Brain microvascular endothelial cell (primary cell): ENCODE measurements around the gene PLXNA2.

ENCODE experiments used
- DNase-seq: peaks from one replicate; pipeline ENCODE4 v3.0.0-alpha.2; 2020
- H3K27ac ChIP-seq: fragments of 250-450 bp; sonication (Bioruptor Pico); 2 replicates; pipeline ENCODE4 v1.5.1; 2020; ENCODE audit warnings: mild to moderate bottlenecking, moderate library complexity
- H3K27me3 ChIP-seq: fragments of 250-450 bp; sonication (Bioruptor Pico); replicated peaks from 2 replicates; pipeline ENCODE4 v1.5.1; 2020; ENCODE audit warnings: mild to moderate bottlenecking
- H3K36me3 ChIP-seq: fragments of 250-450 bp; sonication (Bioruptor Pico); replicated peaks from 2 replicates; pipeline ENCODE4 v1.5.1; 2020; ENCODE audit warnings: mild to moderate bottlenecking
- H3K4me3 ChIP-seq: 2 replicates; pipeline ENCODE4 v1.5.1; 2011; ENCODE audit warnings: low read depth, mild to moderate bottlenecking, control low read depth, low read length, moderate library complexity
- CTCF ChIP-seq: IDR thresholded peaks from 2 replicates; pipeline ENCODE4 v1.5.1; 2011; ENCODE audit warnings: low read depth, mild to moderate bottlenecking, moderate library complexity, low read length, control low read depth, inconsistent platforms; ENCODE audit errors: missing control alignments
- in situ Hi-C: cut with HindIII; loops from 2 replicates; pipeline ENCODE4 v1.10.0; 2017; ENCODE audit warnings: low sequenced_read_pairs, low pct_ligation_motif_present

PLXNA2 gene

DNA sequence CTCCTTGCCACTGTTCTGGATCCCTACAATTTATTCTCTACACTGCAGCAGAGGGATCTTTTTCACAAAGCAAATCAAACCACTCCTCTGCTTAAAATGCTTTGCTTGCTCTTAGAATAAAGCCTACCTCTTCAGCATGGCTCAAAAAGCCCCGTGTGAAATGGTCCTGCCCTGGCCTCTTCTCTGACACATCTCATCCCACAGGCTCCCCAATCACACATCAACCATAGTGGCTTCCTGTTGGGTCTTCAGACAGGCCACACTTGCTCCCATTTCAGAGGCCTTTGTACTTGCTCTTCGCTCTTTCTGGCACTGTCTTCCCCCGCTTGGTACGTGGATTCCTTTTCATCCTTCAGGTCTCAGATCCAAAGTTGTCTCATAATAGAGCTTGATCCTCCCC is 44.3 kb upstream of the PLXNA2 start:
- H3K36me3 ChIP-seq: no peaks in the 10 kb centered on the region
- in situ Hi-C loops: no loop called here
- H3K27me3 ChIP-seq: peaks cover 2% of the 10 kb centered on the region
- DNase-seq: no peak
- no peak overlapping the region for H3K4me3 ChIP-seq
- H3K27ac ChIP-seq: no peak overlapping the region
- TF ChIP-seq CTCF: no peak

DNA sequence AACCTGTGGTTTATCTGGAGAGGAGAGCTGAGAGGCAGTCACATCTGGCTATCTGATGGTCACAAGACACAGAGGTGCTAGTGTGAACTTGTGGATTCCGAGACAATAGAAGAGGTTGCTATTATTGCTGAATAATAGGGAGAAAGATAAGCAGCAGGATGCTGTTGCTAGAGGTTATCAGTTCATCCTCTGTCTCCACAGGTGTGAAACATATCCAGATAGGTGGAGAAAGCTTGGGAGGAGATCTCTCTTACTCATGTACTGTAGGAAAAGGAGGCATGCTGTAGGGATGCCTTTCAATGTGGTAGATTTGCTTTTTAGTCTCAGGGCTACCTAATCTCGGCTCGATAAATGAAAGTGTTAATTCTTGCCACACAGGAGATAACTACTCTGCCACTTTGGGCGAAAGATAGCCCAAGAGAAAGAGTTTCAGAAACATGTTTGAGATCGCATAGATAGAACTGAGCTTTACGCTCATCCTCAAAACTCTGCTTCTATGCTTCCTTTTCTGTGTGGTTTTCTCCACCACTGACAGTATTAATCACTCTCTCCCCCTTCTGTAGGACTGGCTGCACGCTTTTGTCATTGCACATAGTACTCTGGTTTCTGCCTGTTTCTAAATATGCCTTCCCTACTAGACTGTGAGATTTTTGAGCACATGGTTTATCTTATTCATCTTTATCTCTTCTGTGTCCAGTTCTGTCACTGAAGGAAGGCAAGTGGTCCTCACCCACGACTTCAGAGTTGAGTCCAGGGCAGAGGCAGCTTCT is 36.7 kb upstream of the PLXNA2 start:
- no peak for TF ChIP-seq CTCF
- H3K27ac ChIP-seq: no peak overlapping the region
- no peaks in the 10 kb centered on the region for H3K36me3 ChIP-seq
- DNase-seq: no peak
- in situ Hi-C loops: no loop called here
- peaks cover 6% of the 10 kb centered on the region for H3K27me3 ChIP-seq
- H3K4me3 ChIP-seq: no peak overlapping the region

GRCh38 chr1:208279826-208280588 is 35.8 kb upstream of the PLXNA2 start:
- H3K27ac ChIP-seq: no peak overlapping the region
- no peaks in the 10 kb centered on the region for H3K36me3 ChIP-seq
- no peak overlapping the region for H3K4me3 ChIP-seq
- H3K27me3 ChIP-seq: peaks cover 6% of the 10 kb centered on the region
- in situ Hi-C loops: no loop called here
- DNase-seq: no peak
- TF ChIP-seq CTCF: no peak

- H3K4me3 ChIP-seq: no peak overlapping the region
- H3K27me3 ChIP-seq: peaks cover 6% of the 10 kb centered on the region
- in situ Hi-C loops: no loop called here
- H3K36me3 ChIP-seq: no peaks in the 10 kb centered on the region
- H3K27ac ChIP-seq: no peak overlapping the region
- DNase-seq: no peak
- no peak for TF ChIP-seq CTCF
Measured at GRCh38 chr1:208278638-208279037, 34.5 kb upstream of the PLXNA2 start.

DNA sequence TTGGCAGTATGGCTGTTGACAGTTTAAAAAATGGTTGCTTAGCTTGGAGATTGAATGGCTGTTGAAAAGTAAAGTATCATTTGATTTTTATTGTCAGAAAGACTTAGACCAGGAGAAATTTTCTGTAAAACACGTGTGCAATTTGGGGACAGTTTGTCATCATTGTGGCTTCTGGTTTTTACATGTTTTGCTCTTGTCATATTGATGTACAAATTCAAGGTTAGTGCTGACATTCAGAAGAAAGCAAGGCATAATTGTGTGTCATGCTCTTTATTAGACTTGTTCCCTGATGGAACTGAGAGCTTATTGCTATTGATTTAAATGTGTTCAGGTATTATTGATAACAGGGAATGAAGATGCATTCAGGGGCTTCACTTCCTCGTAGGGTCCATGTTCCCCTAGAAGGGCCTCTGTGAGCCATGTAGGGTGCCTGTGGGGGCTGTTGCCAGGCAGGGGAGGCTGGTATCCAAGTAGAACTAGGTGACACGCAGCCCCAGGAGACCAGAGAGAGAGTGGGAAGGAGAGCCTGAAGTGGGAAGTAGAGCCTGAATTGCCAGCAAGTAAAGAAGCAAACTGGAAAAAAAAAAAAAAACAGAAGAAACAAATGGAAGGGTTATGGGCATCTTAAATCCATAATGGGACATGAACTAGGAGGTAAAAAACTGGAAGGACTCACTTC is 32.7 kb upstream of the PLXNA2 start:
- in situ Hi-C loops: no loop called here
- Histone ChIP-seq H3K4me3 (no peak overlapping the region), H3K27ac (no peak overlapping the region), H3K27me3 (peaks cover 8% of the 10 kb centered on the region), H3K36me3 (no peaks in the 10 kb centered on the region)
- no peak for TF ChIP-seq CTCF
- DNase-seq: no peak
